Stimulated activated CD4-positive, alpha-beta T cell treated with anti-CD3 and anti-CD28 coated beads, Interleukin-15, amount 100 ng/mL, for 24 hours (primary cell): Measurements from ENCODE around the gene PKD2L1.
A peak's percentile ranks its signal among the peaks of the same experiment; 100 is the strongest.
"Not testable (repeated sequence)": the region's sequence is repeated elsewhere in the genome, so short reads cannot be mapped to it uniquely, and the experiment has no call there.

Experiments
- DNase-seq: peaks from one replicate; pipeline ENCODE4 v3.0.0-alpha.2; 2020

The PKD2L1 gene

DNA sequence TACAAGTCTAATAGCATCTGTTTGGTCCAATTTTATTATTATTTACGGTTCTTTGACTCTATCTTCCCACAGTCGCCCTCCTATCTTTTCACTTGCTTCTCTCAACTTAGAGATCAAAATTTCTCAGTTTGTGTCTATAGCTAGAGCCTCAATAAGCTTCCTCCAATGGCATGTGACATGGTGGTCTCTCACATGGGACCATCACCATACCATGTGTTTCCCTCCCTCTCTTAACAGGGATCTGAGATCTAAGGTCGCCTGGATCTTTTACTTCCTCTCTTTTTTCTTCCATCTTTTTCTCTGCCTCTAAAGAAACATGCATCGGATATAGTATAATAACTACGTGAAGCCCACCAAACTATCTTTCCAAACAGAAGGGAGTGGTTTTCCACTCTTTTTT is 1.8 kb downstream of the PKD2L1 start:
- DNase-seq = no peak

- no peak for DNase-seq
These were observed 2.4 kb downstream of the PKD2L1 start for GRCh38 chr10:100327718-100328009.

GRCh38 chr10:100327007-100327717 is 2.9 kb downstream of the PKD2L1 start:
- peak; percentile 29 for DNase-seq

DNA sequence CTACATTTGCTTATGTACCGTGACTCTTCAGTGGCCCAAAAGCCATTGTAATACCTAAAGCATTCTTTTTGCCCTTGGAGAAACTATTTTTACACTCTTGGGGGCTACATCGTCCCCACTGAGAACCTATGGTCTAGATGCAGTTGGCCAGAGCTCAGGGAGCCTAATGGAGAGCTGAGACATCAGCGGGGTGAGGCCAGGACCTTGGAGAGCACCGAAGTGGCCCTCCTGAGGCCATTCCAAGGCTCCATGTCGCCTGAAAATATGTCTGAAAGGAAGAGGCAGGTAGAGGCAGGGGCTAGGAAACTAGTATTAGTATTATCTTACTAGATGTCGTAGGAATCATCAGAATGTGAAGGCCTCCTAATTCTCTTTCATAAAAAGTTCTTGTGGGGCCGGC is 4.9 kb downstream of the PKD2L1 start:
- DNase-seq = no peak

- no peak for DNase-seq
These were observed 10.2 kb downstream of the PKD2L1 start for GRCh38 chr10:100319707-100320402.

- DNase-seq = no peak
These were observed 11.8 kb downstream of the PKD2L1 start for GRCh38 chr10:100318207-100318606.

DNA sequence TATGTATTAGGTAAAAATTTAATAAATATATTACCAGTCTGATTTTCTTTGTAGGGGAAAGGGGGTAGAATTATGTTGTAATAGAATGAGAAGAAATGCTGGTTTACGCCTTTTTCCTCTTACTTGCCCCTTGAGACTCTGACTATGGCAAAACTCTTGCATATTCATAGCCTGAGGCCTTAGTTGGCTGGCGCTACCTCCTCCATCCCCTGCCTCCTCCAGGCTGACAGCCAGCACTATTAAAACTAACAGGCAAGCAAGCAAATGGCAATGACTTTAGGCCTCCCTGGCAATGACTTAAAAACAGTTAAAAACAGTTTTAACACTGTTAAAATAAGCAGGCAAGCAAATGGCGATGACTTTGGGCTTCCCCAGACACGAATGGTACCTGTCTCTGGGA is 14.4 kb downstream of the PKD2L1 start:
- DNase-seq = no peak

DNA sequence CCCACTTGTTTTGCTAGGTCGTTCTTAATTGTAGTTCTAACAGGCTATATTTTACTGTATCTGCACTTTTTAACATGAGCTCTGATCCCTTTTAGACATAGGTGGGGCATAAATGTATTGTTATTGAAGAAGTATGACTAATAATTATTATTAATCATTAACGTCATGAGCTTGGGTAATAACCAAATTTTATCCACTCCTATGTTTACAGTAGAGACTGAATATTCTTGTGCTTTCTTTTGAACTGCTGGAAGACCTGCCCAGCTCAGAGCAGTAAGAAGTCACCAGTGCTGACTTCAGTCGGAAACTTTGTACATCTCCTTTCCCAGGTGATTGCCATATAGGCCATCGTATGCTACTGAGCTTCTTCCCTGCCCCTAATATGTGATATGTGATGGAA is 18.7 kb downstream of the PKD2L1 start:
- no peak for DNase-seq

DNA sequence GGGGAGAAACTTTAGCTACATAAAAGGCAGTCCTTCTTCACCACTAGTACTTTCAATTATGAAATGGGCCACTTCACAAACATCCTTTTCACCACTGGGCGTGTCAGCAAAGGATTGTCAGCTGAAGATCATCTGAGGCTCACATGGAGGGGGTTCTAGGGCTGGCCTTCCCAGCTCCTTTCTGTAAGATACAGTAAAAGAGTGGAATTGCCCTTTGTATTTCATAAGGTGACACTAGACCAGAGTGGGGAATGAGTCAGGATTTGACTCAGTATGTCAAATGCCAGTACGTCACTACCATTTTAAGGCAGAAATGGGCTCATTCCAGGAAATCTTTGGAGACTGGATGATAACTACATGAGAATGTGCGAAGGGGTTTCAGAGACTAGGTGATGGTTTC is 22.3 kb downstream of the PKD2L1 start:
- no peak for DNase-seq

DNA sequence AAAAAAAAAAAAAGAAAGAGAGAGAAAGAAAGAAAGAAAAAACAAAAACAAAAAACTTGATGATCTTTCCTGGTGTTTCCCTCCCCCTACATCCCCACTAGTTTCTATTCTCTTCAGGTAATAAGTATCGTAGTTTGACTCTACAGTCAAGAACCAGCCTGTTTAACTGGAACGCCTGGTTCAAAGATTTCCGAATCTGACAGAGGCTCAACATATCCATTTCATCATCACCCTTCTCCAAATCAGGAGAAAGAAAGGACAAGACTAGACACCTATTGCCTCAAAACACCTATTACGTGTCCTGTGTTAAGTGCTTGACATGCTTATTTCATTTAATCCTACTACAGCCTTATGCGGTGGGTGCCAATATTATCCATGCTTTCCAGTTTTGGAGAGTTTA is 23.2 kb downstream of the PKD2L1 start:
- DNase-seq = no peak

- no peak for DNase-seq
These were observed 25.6 kb downstream of the PKD2L1 start for GRCh38 chr10:100304414-100304813.

DNA sequence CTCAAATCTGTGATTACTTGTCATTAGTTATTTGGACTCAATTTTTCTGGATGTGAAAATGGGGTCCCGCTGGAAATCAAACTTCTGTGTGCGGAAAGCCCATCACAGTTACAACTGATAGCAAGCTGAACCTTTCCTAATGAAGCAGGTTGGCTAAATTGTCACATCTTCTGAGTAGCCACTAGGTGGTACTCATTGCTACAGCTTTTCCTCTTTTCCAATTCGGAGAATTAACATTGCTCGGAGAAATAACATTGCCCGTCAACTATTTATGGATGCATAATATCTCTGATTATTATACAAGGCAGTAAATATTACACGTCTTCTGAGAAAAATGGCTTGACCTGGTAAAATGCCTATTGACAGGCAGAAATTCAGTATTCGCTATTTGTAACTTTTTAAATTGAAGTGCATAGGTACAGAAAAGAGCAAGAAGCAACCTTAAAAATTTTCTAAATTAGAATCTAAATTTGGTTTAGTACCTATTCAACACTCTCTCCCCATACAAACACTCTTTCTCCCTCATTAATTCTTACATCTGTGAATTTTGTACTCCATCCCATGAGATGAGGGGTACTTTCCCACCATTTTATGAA is 26.2 kb downstream of the PKD2L1 start:
- no peak for DNase-seq

DNA sequence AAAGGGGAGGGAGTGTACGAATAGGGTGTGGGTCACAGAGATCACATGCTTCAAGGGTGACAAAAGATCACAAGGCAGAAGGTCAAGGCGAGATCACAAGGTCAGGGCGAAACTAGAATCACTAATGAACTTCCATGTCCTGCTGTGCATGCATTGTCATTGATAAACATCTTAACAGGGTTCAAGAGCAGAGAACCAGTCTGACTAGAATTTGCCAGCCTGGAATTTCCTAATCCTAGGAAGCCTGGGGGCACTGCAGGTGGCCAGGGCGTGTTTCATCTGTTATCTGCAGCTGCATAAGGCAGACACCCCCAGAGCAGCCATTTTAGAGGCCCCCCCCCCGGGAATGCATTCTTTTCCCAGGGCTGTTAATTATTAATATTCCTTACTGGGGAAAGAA is 28.9 kb downstream of the PKD2L1 start:
- DNase-seq = not testable (repeated sequence)

DNA sequence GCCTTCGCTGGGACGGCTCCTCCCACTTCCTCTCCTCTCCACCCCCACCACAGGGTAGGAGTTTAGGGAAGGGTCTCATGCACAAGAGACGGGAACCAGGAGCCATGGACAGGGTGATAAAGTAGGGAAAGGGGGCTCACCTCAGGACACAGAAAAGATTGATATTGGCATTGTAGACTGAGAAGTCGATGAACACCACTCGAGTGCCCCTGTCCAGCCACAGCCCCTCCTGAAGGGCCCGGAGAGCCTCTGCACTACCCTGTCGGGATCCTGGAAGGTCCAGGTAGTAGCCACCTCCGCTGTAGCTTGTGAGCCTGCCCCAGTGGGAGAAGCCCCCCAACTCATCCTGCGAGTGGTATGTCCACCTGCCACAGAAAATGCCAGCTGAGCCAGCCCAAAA is 32.8 kb downstream of the PKD2L1 start:
- no peak for DNase-seq

- DNase-seq = no peak
These were observed 37.0 kb downstream of the PKD2L1 start for GRCh38 chr10:100293066-100293465.

GRCh38 chr10:100292300-100292699 is 37.7 kb downstream of the PKD2L1 start:
- DNase-seq = not testable (repeated sequence)

GRCh38 chr10:100291356-100291755 is 38.7 kb downstream of the PKD2L1 start:
- no peak for DNase-seq

DNA sequence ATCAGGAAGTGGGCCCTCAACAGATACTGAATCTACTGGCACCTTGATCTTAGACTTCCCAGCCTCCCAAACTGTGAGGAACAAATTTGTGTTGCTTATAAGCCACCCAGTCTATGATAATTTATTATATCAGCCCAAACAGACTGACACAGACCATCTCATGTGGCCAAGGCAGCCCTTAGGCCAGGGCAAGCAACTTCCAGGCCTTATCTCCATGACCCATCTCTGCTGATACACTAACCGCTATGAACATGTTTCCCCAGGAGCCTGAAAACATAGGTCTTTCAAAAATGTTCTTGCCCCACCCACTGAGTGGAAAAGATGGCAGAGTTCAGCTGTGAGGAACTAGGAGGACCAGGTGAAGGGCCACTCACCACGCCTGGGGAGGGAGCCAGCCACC is 40.4 kb downstream of the PKD2L1 start:
- DNase-seq = no peak

GRCh38 chr10:100288196-100288595 is 41.8 kb downstream of the PKD2L1 start:
- DNase-seq = no peak

- no peak for DNase-seq
These were observed 42.3 kb downstream of the PKD2L1 start for GRCh38 chr10:100287756-100288155.

DNA sequence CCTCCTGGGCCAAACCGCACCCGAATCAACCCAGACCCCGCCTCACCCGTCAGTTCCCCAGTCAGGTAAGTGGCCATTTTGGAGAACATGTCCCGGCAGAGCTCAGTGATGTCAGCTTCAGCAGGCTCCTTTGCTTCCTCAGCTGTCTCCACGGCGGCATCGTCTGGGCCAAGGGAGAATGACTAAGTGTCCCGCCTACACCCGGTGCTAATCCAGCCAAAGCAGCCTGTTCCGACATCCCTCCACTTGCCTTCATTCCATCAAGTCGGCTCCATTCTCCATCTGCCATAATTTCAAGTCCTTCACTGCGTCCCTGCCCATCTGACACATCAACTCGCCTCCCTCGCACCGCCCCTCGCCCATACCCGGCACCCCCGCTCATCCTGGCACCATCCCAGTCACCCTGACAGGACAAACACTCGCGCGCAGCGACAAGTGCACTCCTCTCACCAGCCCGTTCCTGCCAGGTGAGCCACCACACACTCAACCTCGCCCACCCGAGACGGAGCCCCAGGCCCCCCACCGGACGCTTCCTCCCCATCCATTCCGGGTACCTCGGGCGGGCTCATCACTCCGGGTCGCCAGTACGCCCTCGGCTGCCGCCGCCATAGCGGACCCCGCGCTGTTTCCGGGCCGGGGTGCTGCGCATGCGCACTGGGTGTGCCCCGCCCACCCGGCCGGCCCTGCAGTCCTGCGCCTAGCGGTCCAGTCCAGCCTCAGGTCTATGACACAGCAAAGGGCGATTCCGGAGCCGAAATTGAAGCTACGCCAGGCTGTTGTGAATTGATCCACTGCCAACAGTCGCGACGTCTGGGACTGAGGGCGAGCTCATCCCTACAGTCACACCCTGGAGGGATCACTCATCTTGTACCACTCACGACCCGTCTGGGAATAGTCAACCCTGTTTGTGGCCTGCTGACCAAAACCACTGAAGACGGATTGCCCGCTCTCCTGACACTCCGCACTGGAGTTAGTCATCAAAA is 43.7 kb downstream of the PKD2L1 start, which contains the start of gene BLOC1S2:
Gene BLOC1S2, minus strand, starts transcription at position 630 of the 983 bp plus-strand sequence. Its CDS starts 21 bp downstream, at position 609.
- DNase-seq = peak; percentile 89

DNA sequence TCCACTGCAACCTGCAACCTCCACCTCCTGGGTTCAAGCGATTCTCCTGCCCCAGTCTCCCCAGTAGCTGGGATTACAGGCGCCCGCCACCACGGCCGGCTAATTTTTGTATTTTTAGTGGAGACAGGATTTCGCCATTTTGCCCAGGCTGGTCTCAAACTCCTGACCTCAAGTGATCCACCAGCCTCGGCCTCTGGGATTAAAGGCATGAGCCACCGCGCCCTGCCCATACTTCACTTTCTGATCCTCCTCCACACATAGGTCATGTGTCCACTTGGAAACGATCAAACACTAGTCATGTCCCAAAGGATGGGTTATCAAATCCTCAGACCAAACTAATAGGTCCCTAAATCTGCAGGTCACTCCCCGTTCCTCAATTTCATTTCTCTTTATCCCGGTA is 44.7 kb downstream of the PKD2L1 start:
- not testable (repeated sequence) for DNase-seq

GRCh38 chr10:100282907-100283306 is 47.1 kb downstream of the PKD2L1 start:
- no peak for DNase-seq
